Right lobe of liver (tissue), 6 donors: ENCODE data around the gene EGFLAM. TPM values are rescaled to one million over a fixed set of nuclear protein-coding genes. Genes with fewer than 3 reads are reported as not detected.
A peak's percentile ranks its signal among the peaks of the same experiment; 100 is the strongest.

Source experiments
- ATAC-seq, 4 donors: fragments of 200-7000 bp; cut with Tn5 transposase; one replicate each; pipeline ENCODE4 v1.9.1; 2020; ENCODE audit warnings: mild to moderate bottlenecking in 4 of 4, moderate library complexity in 4 of 4
- DNase-seq, 3 donors: peaks; one replicate each; pipeline ENCODE4 v3.0.0-alpha.2; 2020
- H3K27ac ChIP-seq, 3 donors: fragments of 200-600 bp; one replicate each; pipeline ENCODE4 v1.8.0; 2022
- H3K27me3 ChIP-seq, 2 donors: fragments of 200-600 bp; one replicate each; pipeline ENCODE4 v1.8.0; 2022
- H3K36me3 ChIP-seq, 4 donors: fragments of 200-600 bp; sonication (generic) in 1 of 4; one replicate each; pipeline versions ENCODE4 v1.5.1 to v1.8.0; 2017 to 2022; ENCODE audit warnings: control low read depth in 1 of 4
- H3K4me1 ChIP-seq, 4 donors: fragments of 200-600 bp; sonication (generic) in 1 of 4; one replicate each; pipeline versions ENCODE4 v1.5.1 to v1.8.0; 2017 to 2022; ENCODE audit warnings: control low read depth in 1 of 4
- H3K4me3 ChIP-seq, 3 donors: fragments of 200-600 bp; one replicate each; pipeline ENCODE4 v1.8.0; 2022
- H3K9me3 ChIP-seq, 4 donors: fragments of 200-600 bp; sonication (generic) in 1 of 4; one replicate each; pipeline versions ENCODE4 v1.5.1 to v1.8.0; 2017 to 2022; ENCODE audit warnings: control low read depth in 1 of 4
- POLR2A ChIP-seq: fragments of 450-650 bp; IDR thresholded peaks from one replicate; pipeline ENCODE4 v1.6.1; 2017; ENCODE audit warnings: antibody characterized with exemption, mild to moderate bottlenecking
- WGBS: methylation state at CpG from one replicate; pipeline ENCODE4 v1.1.6; 2018; ENCODE audit warnings: low coverage, low lambda C conversion rate; ENCODE audit not compliant: insufficient coverage; ENCODE audit errors: missing lambda C conversion rate; 5-methylcytosine and 5-hydroxymethylcytosine counted together
- intact Hi-C, 2 donors: fragments of 100-400 bp; cut with DNase I; formaldehyde crosslinking; loops; one replicate each; pipeline versions ENCODE4 v1.11.2 to v1.14.1; 2022
- total RNA-seq, 6 experiments: library from RNA; depleted of rRNA in 2 of 6; stranded (reverse); fragments of >200 nt in 2 of 6; fragmentation: NEBNext Ultra II Directional in 3 of 6; extraction: Animal tissue kit (Norgen Biotek cat#: 25700) in 3 of 6; gene quantifications; one replicate each; pipeline versions ENCODE4 v1.1.0 to v1.2.4, GENCODE V29; 2016 to 2023
- TF ChIP-seq, protein P1 (sequence below), 4 donors: fragments of 200-600 bp in 3 of 4; fragments of 450-650 bp in 1 of 4; IDR thresholded peaks; one replicate each; pipeline versions ENCODE4 v1.5.1 to v1.8.0; 2016 to 2022; ENCODE audit warnings: antibody characterized with exemption in 4 of 4, mild to moderate bottlenecking in 2 of 4
- donor health status: DM: no; HTN: yes; CAD: no.
- donor health status: DM: no; HTN: no; CAD: no.
- donor health status: DM: no; HTN: no; CAD: no.
- donor health status: DM: no; HTN: yes; CAD: no.
- donor health status: DM: no; HTN: yes; CAD: no.

The EGFLAM gene
- total RNA-seq, 6 experiments from 2014 or later = 0.50 to 6.2 (median 2.3) TPM

DNA sequence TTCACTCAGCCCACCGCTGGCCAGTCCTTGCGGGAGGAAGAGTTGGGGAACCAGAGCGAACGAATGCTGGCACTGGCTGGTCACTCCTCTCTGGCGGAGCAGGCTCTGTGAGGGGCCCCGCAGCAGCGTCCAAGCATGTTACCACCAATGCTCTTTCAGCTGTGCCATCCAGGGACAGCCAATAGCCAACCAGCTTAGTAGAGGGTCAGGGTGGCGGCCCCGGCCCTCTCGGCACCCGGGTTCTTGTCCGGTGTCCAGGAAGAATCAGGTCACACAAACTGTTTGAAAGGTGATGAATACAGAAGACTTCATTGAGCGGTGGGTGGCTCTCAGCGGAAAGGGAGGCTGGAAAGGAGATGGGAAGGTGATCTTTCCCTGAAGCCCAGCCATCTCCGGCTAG is 135.3 kb downstream of the EGFLAM start:
- Histone ChIP-seq H3K4me3 (no peak overlapping the region), H3K9me3 (no peaks in the 10 kb centered on the region), H3K4me1 (no peaks in the 10 kb centered on the region), H3K36me3 (no peaks in the 10 kb centered on the region), H3K27me3 (no peaks in the 10 kb centered on the region), H3K27ac (no peak overlapping the region)
- WGBS = 86% methylated on average over 8 of the region's 15 CpGs
- no peak for TF ChIP-seq POLR2A
- TF ChIP-seq, protein P1, sequence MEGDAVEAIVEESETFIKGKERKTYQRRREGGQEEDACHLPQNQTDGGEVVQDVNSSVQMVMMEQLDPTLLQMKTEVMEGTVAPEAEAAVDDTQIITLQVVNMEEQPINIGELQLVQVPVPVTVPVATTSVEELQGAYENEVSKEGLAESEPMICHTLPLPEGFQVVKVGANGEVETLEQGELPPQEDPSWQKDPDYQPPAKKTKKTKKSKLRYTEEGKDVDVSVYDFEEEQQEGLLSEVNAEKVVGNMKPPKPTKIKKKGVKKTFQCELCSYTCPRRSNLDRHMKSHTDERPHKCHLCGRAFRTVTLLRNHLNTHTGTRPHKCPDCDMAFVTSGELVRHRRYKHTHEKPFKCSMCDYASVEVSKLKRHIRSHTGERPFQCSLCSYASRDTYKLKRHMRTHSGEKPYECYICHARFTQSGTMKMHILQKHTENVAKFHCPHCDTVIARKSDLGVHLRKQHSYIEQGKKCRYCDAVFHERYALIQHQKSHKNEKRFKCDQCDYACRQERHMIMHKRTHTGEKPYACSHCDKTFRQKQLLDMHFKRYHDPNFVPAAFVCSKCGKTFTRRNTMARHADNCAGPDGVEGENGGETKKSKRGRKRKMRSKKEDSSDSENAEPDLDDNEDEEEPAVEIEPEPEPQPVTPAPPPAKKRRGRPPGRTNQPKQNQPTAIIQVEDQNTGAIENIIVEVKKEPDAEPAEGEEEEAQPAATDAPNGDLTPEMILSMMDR (IDR thresholded peaks at IDR 0.05) = no peak
- no peak for ATAC-seq
- no peak for DNase-seq
- intact Hi-C loops = no loop called here

DNA sequence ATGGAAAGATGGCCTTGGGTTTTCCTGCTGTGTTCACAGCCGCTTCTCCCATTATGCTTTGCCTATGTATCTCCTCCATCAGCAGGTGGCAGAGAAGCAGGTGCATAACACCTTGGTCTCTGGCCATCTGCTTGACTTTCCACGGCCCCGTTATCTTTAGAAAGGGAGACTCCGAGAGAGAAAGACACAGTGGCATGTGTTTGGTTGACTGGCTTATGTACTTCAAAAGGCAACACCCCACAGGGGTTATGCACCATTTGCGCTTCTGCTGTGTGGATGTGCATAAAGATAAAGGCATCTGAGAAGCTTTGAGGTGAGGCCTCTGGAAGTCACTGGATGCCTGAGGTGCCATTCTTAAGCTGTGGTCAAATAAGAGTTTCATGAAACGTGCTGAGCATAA is 138.4 kb downstream of the EGFLAM start:
- no peak for TF ChIP-seq POLR2A
- TF ChIP-seq, protein P1 (IDR thresholded peaks at IDR 0.05) = no peak
- no peaks in the 10 kb centered on the region for H3K9me3 ChIP-seq
- DNase-seq (no peak), ATAC-seq (no peak)
- H3K27ac ChIP-seq = no peak overlapping the region
- H3K4me1 ChIP-seq = peaks cover 0 to 5% (median 0%) of the 10 kb centered on the region in 4 donors
- H3K4me3 ChIP-seq = no peak overlapping the region
- no peaks in the 10 kb centered on the region for H3K27me3 ChIP-seq
- intact Hi-C loops = no loop called here
- WGBS = 67% methylated on average over 4 of the region's 6 CpGs
- H3K36me3 ChIP-seq = no peaks in the 10 kb centered on the region

DNA sequence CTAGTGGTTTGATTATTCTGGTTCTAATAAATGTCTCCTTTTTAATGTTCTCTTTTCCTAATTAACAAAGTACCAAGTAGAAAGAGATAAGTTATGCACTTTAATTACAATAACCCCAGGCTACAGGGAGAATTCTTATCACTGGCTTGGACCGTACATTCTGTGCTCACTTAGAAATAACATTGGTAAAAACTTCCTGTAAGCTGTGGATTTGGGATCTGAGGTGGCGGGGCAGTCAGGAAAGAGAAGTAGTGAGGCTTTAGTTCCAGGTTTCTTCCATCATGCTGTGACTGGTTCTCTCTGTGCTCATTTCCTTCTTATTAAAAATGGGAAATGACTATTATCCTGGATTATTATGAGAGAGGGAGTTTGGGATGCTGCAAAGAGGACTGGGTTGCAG is 142.0 kb downstream of the EGFLAM start:
- ATAC-seq (peak; percentile 32 to 72 (median 56)), DNase-seq (no peak)
- Histone ChIP-seq H3K9me3 (no peaks in the 10 kb centered on the region), H3K27me3 (no peaks in the 10 kb centered on the region), H3K36me3 (no peaks in the 10 kb centered on the region), H3K4me3 (no peak overlapping the region), H3K4me1 (peaks cover 0 to 5% (median 0%) of the 10 kb centered on the region in 4 donors), H3K27ac (no peak overlapping the region)
- 44% methylated on average over 2 of the region's 2 CpGs for WGBS
- TF ChIP-seq, protein P1 (IDR thresholded peaks at IDR 0.05) = no peak
- TF ChIP-seq POLR2A = no peak
- intact Hi-C loops = no loop called here

DNA sequence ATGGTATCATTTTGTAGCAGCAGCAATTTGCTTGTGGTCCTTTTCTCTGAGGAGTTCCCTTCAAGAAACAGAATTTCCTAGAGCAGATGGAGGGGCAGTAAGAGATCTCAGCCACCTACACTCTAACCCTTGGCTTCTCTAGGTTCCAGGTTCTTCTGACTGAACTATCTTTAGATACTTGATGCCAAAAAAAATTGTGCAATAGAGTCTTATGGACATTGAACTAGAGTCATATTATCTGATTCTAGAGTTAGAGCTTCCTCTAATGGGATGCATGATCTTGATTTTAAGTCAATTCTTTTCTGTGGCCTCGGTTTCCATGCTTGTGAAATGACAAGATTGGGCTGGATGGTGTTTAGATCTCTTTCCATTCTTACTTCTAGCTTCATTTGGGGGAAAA is 142.8 kb downstream of the EGFLAM start:
- Histone ChIP-seq H3K4me3 (no peak overlapping the region), H3K27me3 (no peaks in the 10 kb centered on the region), H3K36me3 (no peaks in the 10 kb centered on the region), H3K4me1 (peaks cover 0 to 5% (median 0%) of the 10 kb centered on the region in 4 donors), H3K9me3 (no peaks in the 10 kb centered on the region), H3K27ac (no peak overlapping the region)
- intact Hi-C loops = no loop called here
- TF ChIP-seq POLR2A = no peak
- TF ChIP-seq, protein P1 (IDR thresholded peaks at IDR 0.05) = no peak
- DNase-seq (no peak), ATAC-seq (peak in 3 of 4 donors; percentile 26 to 75 (median 38))
- WGBS = 18% methylated on average over 1 of the region's 1 CpG

- Histone ChIP-seq H3K36me3 (no peaks in the 10 kb centered on the region), H3K27ac (no peak overlapping the region), H3K27me3 (no peaks in the 10 kb centered on the region), H3K4me1 (peaks cover 0 to 5% (median 0%) of the 10 kb centered on the region in 4 donors), H3K9me3 (no peaks in the 10 kb centered on the region), H3K4me3 (no peak overlapping the region)
- DNase-seq (no peak), ATAC-seq (peak; percentile 24 to 88 (median 46))
- intact Hi-C loops = no loop called here
- 52% methylated on average over 5 of the region's 5 CpGs for whole genome bisulfite sequencing
- TF ChIP-seq, protein P1 (IDR thresholded peaks at IDR 0.05) = no peak
- no peak for TF ChIP-seq POLR2A
Observed at GRCh38 chr5:38403406-38403805, 145.0 kb downstream of the EGFLAM start.
